ENCODE measurements around the gene TSPYL2. TPM values are rescaled to one million over a fixed set of nuclear protein-coding genes. Genes with fewer than 3 reads are reported as not detected.

Gene TSPYL2
- total and polyA plus RNA-seq, 2 of the 4 experiments (the other 2 are of a cell fraction): 19.2 to 49.7 TPM

Small RNA genes within 50 kb of the gene (microRNA-seq; reads per million reads assigned to microRNA genes)
- not detected for gene AL591212.2 (ENCODE audit: insufficient read depth, insufficient read length)

Small RNA genes within 50 kb of the gene (small RNA-seq; reads per million reads assigned to genes)
- gene AL591212.2: 0 reads per million in 5 experiments

Other genes with a start within 250 kb of the TSPYL2 start
- not detected in 2 replicates for gene XAGE3, start 214.3 kb upstream of the TSPYL2 start, total RNA-seq (2012; rRNA removed)
- gene XAGE3, start 214.3 kb upstream of the TSPYL2 start, polyA plus RNA-seq (2012; rRNA removed): not detected in 2 replicates
- 15.6 and 17.9 TPM in 2 replicates for gene FAM156B, start 185.0 kb upstream of the TSPYL2 start, total RNA-seq (2012; rRNA removed)
- 44.0 and 52.4 TPM in 2 replicates for gene FAM156B, start 185.0 kb upstream of the TSPYL2 start, polyA plus RNA-seq (2012; rRNA removed)
- 7.5 TPM in 2 replicates for gene FAM156A, start 123.8 kb upstream of the TSPYL2 start, total RNA-seq (2012; rRNA removed)
- gene FAM156A, start 123.8 kb upstream of the TSPYL2 start, polyA plus RNA-seq (2012; rRNA removed): 35.1 and 39.2 TPM in 2 replicates
- gene GPR173, start 33.6 kb upstream of the TSPYL2 start, total RNA-seq (2012; rRNA removed): 0.90 and 1.1 TPM in 2 replicates
- 5.2 and 6.1 TPM in 2 replicates for gene GPR173, start 33.6 kb upstream of the TSPYL2 start, polyA plus RNA-seq (2012; rRNA removed)
- gene KANTR, start 11.8 kb downstream of the TSPYL2 start, total RNA-seq (2012; rRNA removed): 3.6 and 6.3 TPM in 2 replicates
- gene KANTR, start 11.8 kb downstream of the TSPYL2 start, polyA plus RNA-seq (2012; rRNA removed): 1.3 and 1.6 TPM in 2 replicates
- 65.8 and 84.6 TPM in 2 replicates for gene KDM5C, start 142.8 kb downstream of the TSPYL2 start, total RNA-seq (2012; rRNA removed)
- 75.4 and 75.8 TPM in 2 replicates for gene KDM5C, start 142.8 kb downstream of the TSPYL2 start, polyA plus RNA-seq (2012; rRNA removed)
- gene IQSEC2, start 199.2 kb downstream of the TSPYL2 start, total RNA-seq (2012; rRNA removed): 2.5 and 3.9 TPM in 2 replicates
- 11.4 and 13.0 TPM in 2 replicates for gene IQSEC2, start 199.2 kb downstream of the TSPYL2 start, polyA plus RNA-seq (2012; rRNA removed)